HepG2 (cell line): ENCODE data around the gene LHB. TPM values are rescaled to one million over a fixed set of nuclear protein-coding genes. Genes with fewer than 3 reads are reported as not detected.

ENCODE experiments used
- ATAC-seq: fragments of 200-7000 bp; cut with Tn5 transposase; 3 replicates; pipeline ENCODE4 v1.9.1; 2020; ENCODE audit warnings: mild to moderate bottlenecking, moderate library complexity
- BruUV-seq: library from RNA; stranded (reverse); fragments of 400-500 nt; replicated peaks from 2 replicates; lab custom pipeline; 2021; lab: Mats Ljungman, UMichigan
- CTCF ChIA-PET: fragments of 300-600 bp; formaldehyde crosslinking; extraction: SDS; loops from one replicate; lab custom pipeline; 2021; ENCODE audit warnings: low total read pairs, inconsistent platforms, low intra/inter-chr PET ratio; lab: Yijun Ruan, JAX
- POLR2A ChIA-PET: fragments of 350-600 bp; sonication (Branson Sonifier 250); formaldehyde crosslinking; loops from one replicate; lab custom pipeline; 2020; ENCODE audit warnings: antibody characterized with exemption, inconsistent platforms; lab: Yijun Ruan, JAX
- DNase-seq: peaks from one replicate; pipeline ENCODE4 v3.0.0-alpha.2; 2015; ENCODE audit warnings: low spot score
- FAIRE-seq: peaks from 3 replicates; lab custom pipeline; 2011; peaks lifted over from hg19 to GRCh38; lab: Jason Lieb, UNC
- H2AFZ ChIP-seq: one replicate; pipeline ENCODE4 v1.6.1; 2011; ENCODE audit warnings: low read length, inconsistent platforms
- H3K27ac ChIP-seq: fragments of 300-600 bp; 3 replicates; pipeline ENCODE4 v1.8.0; 2011; ENCODE audit warnings: mixed run types, mild to moderate bottlenecking, mixed read lengths, low read length, inconsistent platforms; ENCODE audit not compliant: insufficient read depth; ENCODE audit errors: extremely low read length
- H3K27me3 ChIP-seq, 2 experiments: fragments of 200-600 bp in 1 of 2; 2 replicates in 1 of 2; 3 replicates in 1 of 2; pipeline versions ENCODE4 v1.6.0 to v1.8.0; 2011; ENCODE audit warnings: low read length in 2 of 2, mild to moderate bottlenecking in 2 of 2, moderate library complexity in 2 of 2, inconsistent platforms in 1 of 2; ENCODE audit not compliant: insufficient read depth in 2 of 2, control insufficient read depth in 1 of 2
- H3K36me3 ChIP-seq, 2 experiments: fragments of 200-600 bp in 1 of 2; replicated peaks in 1 of 2; 2 replicates in 1 of 2; 3 replicates in 1 of 2; pipeline versions ENCODE4 v1.5.1 to v1.8.0; 2011; ENCODE audit warnings: low read length in 2 of 2, inconsistent platforms in 1 of 2; ENCODE audit not compliant: insufficient read depth in 2 of 2, control insufficient read depth in 1 of 2
- H3K4me1 ChIP-seq: 2 replicates; pipeline ENCODE4 v1.5.1; 2012; ENCODE audit warnings: low read length, inconsistent platforms; ENCODE audit not compliant: insufficient read depth
- H3K4me2 ChIP-seq: 2 replicates; pipeline ENCODE4 v1.6.0; 2011; ENCODE audit warnings: low read depth, low read length, inconsistent platforms
- H3K4me3 ChIP-seq, 3 experiments: fragments of 200-600 bp in 1 of 3; sonication (generic), shearing (Covaris generic) in 1 of 3; replicated peaks in 1 of 3; 2 replicates each; pipeline ENCODE4 v1.5.1; 2011 to 2016; ENCODE audit warnings: low read length in 3 of 3, inconsistent platforms in 2 of 3, low read depth in 2 of 3, mild to moderate bottlenecking in 2 of 3, control low read depth in 1 of 3, mixed read lengths in 1 of 3; ENCODE audit not compliant: insufficient read depth in 1 of 3
- H3K79me2 ChIP-seq: one replicate; pipeline ENCODE4 v1.6.1; 2011; ENCODE audit warnings: low read length, inconsistent platforms; ENCODE audit not compliant: insufficient read depth
- H3K9ac ChIP-seq: 2 replicates; pipeline ENCODE4 v1.6.0; 2011; ENCODE audit warnings: mild to moderate bottlenecking, low read depth, low read length, inconsistent platforms; ENCODE audit not compliant: insufficient read depth
- H3K9me3 ChIP-seq: 2 replicates; pipeline ENCODE4 v1.5.1; 2012; ENCODE audit warnings: mild to moderate bottlenecking, low read length
- H4K20me1 ChIP-seq: 2 replicates; pipeline ENCODE4 v1.6.0; 2011; ENCODE audit warnings: inconsistent platforms, mild to moderate bottlenecking, low read length, moderate library complexity; ENCODE audit not compliant: insufficient read depth
- AGO2 ChIP-seq: fragments of 200-400 bp; formaldehyde crosslinking; optimal IDR thresholded peaks from 2 replicates; pipeline ENCODE3; 2017; ENCODE audit warnings: mild to moderate bottlenecking, low read depth, low read length, moderate library complexity
- ATF7 ChIP-seq, 2 experiments: fragments of 450-650 bp in 1 of 2; sonication (generic) in 1 of 2; formaldehyde crosslinking in 1 of 2; IDR thresholded peaks; 2 replicates each; pipeline versions ENCODE4 v1.4.0 to v1.6.1; 2016 to 2020; ENCODE audit warnings: antibody characterized with exemption in 1 of 2, mild to moderate bottlenecking in 1 of 2, missing genetic modification reagents in 1 of 2
- CREB1 ChIP-seq, 2 experiments: fragments of 450-650 bp in 1 of 2; IDR thresholded peaks; 2 replicates each; pipeline ENCODE4 v1.6.1; 2016 to 2017; ENCODE audit warnings: control low read depth in 1 of 2, mild to moderate bottlenecking in 1 of 2, missing compliant biosample characterization in 1 of 2, missing genetic modification characterization in 1 of 2
- ELF1 ChIP-seq: sonication (generic); formaldehyde crosslinking; IDR thresholded peaks from 2 replicates; pipeline ENCODE4 v1.4.0; 2020; ENCODE audit warnings: missing genetic modification reagents
- NR2C2 ChIP-seq: sonication (generic); formaldehyde crosslinking; IDR thresholded peaks from 2 replicates; pipeline ENCODE4 v1.4.0; 2020; ENCODE audit warnings: missing genetic modification reagents, mild to moderate bottlenecking, moderate library complexity, borderline replicate concordance
- POLR2G ChIP-seq: fragments of 200-400 bp; formaldehyde crosslinking; IDR thresholded peaks from 2 replicates; pipeline ENCODE4 v1.6.1; 2018; ENCODE audit warnings: mild to moderate bottlenecking, low read depth, low read length, moderate library complexity
- RORA ChIP-seq: sonication (generic); formaldehyde crosslinking; IDR thresholded peaks from 2 replicates; pipeline ENCODE4 v1.5.0; 2020; ENCODE audit warnings: mild to moderate bottlenecking, missing genetic modification reagents, moderate library complexity
- SMARCE1 ChIP-seq: fragments of 450-650 bp; IDR thresholded peaks from 2 replicates; pipeline ENCODE4 v1.6.1; 2017; ENCODE audit warnings: borderline replicate concordance
- SNRNP70 ChIP-seq: fragments of 200-400 bp; formaldehyde crosslinking; IDR thresholded peaks from 2 replicates; pipeline ENCODE4 v1.6.1; 2017; ENCODE audit warnings: mild to moderate bottlenecking, low read depth, low read length, moderate library complexity
- TOE1 ChIP-seq: sonication (generic); formaldehyde crosslinking; IDR thresholded peaks from 2 replicates; pipeline ENCODE4 v1.4.0; 2020; ENCODE audit warnings: mild to moderate bottlenecking, missing genetic modification reagents
- ZNF160 ChIP-seq: sonication (generic); formaldehyde crosslinking; IDR thresholded peaks from 2 replicates; pipeline ENCODE4 v1.8.0; 2022; ENCODE audit warnings: mild to moderate bottlenecking, inconsistent platforms, missing genetic modification reagents
- ZNF331 ChIP-seq: sonication (generic); formaldehyde crosslinking; IDR thresholded peaks from 2 replicates; pipeline ENCODE4 v1.4.0; 2020; ENCODE audit warnings: missing genetic modification reagents
- ZNF776 ChIP-seq: sonication (generic); formaldehyde crosslinking; IDR thresholded peaks from 2 replicates; pipeline ENCODE4 v1.4.0; 2020; ENCODE audit warnings: mild to moderate bottlenecking, missing genetic modification reagents
- WGBS: methylation state at CpG from one replicate; pipeline ENCODE4 v1.1.6; 2017; ENCODE audit warnings: low lambda C conversion rate; 5-methylcytosine and 5-hydroxymethylcytosine counted together
- in situ Hi-C: cut with HindIII; loops from 2 replicates; pipeline ENCODE4 v1.10.0; 2017; ENCODE audit warnings: low pct_unique_long_range_greater_than_20kb; ENCODE audit not compliant: extremely low pct_ligation_motif_present
- intact Hi-C: fragments of 100-400 bp; cut with micrococcal nuclease; formaldehyde crosslinking; loops from one replicate; pipeline ENCODE4 v1.10.0; 2022; ENCODE audit not compliant: unreplicated experiment
- polyA plus RNA-seq, 8 experiments: library from polyadenylated mRNA; depleted of rRNA in 3 of 8; stranded (reverse) in 7 of 8; unstranded in 1 of 8; fragments of >200 nt; fragmentation: Illumina TruSeq in 4 of 8; extraction: Trizol in 4 of 8; gene quantifications; 2 replicates each; pipeline versions ENCODE4 v1.2.1 to v1.2.3, GENCODE V29; 2011 to 2016; ENCODE audit warnings: low read depth in 4 of 8, missing spikeins in 1 of 8, mixed read lengths in 1 of 8; ENCODE audit not compliant: insufficient read depth in 1 of 8
- total RNA-seq, 5 experiments: library from RNA; depleted of rRNA; stranded (reverse); fragments of >200 nt; fragmentation: Illumina TruSeq; extraction: Trizol; gene quantifications; 2 replicates each; pipeline ENCODE4 v1.2.3, GENCODE V29; 2016; ENCODE audit warnings: low read depth in 1 of 5
- TF ChIP-seq, protein P1 (sequence below): sonication (generic); formaldehyde crosslinking; conservative IDR thresholded peaks from 2 replicates; pipeline ENCODE4 v1.4.0; 2020; ENCODE audit warnings: missing genetic modification reagents
- TF ChIP-seq, protein P2 (sequence below): sonication (generic); formaldehyde crosslinking; IDR thresholded peaks from 2 replicates; pipeline ENCODE4 v1.8.1; 2023; ENCODE audit warnings: mild to moderate bottlenecking, moderate library complexity, missing genetic modification reagents

LHB gene
- total and polyA plus RNA-seq, 2 of the 13 experiments (the other 11 are each of a cell fraction or from before 2014, with no cell fraction given), result not detected

DNA sequence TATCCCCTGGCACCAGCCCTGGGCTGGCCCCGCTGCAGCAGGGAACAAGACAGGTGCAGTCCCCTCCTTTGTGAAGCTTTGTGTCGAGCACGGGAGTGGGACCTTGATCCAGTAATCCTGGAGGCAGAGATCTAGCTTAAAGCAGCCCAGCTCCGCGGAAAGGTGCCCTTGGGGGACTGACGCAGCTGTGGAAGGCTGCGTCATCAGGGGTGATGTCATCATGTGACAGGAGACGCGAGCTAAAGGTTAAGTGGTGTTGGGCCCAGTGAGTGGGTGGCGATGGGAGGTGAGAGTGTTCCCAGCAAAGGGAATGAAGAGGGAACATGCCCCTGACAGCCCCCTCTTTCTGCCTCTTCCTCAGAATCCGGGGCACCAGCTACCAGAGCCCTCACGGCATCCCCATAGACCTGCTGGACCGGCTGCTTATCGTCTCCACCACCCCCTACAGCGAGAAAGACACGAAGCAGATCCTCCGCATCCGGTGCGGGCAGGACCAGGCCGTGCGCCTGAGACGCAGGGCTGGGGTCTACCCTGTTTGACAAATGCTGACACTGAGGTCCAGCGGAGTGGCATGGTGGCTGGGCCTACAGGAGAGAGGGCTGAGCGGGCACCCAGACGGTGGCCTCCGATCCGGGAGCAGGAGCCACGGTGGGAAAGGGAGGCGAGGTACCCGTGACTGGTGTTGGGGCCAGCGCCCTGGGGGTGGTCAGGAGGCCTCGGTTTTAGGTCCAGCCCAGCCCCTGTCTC lies 2.6 kb downstream of the LHB start:
- no peak for TF ChIP-seq ZNF776 (CRISPR knock-in tag)
- peak; percentile 50; the same call in 1 of the 2 replicates for TF ChIP-seq CREB1 (IDR thresholded peaks at IDR 0.05)
- no peak for TF ChIP-seq CREB1 (CRISPR knock-in tag; IDR thresholded peaks at IDR 0.05)
- TF ChIP-seq POLR2G, result 0 out of 2 replicates have a peak, but pooled peaks have one; percentile 14
- TF ChIP-seq AGO2, result peak; percentile 53
- TF ChIP-seq ATF7 (IDR thresholded peaks at IDR 0.05), result peak; percentile 62; the same call in 1 of the 2 replicates
- no peak for TF ChIP-seq ATF7 (CRISPR knock-in tag; IDR thresholded peaks at IDR 0.05)
- no peaks in the 10 kb centered on the region for H3K79me2 ChIP-seq
- FAIRE-seq (no peak), ATAC-seq (no peak), DNase-seq (no peak)
- in situ Hi-C loops (no loop called here), intact Hi-C loops (no loop called here)
- no peak overlapping the region for H2AFZ ChIP-seq
- peaks cover 9 to 50% of the 10 kb centered on the region in 2 experiments; a peak in 4 of 5 replicates for H3K36me3 ChIP-seq
- no peaks in the 10 kb centered on the region for H3K9me3 ChIP-seq
- BruUV-seq, result no TSS peak
- POLR2A ChIA-PET, result no interaction called here
- H3K4me1 ChIP-seq, result peaks cover 16% of the 10 kb centered on the region
- H3K4me2 ChIP-seq, result no peak overlapping the region
- CTCF ChIA-PET, result no interaction called here
- no peak overlapping the region for H3K27ac ChIP-seq
- no peaks in the 10 kb centered on the region for H4K20me1 ChIP-seq
- H3K27me3 ChIP-seq, result peaks cover 0 to 3% of the 10 kb centered on the region in 2 experiments; a peak in 1 of 5 replicates
- 98% methylated on average over 29 of the region's 32 CpGs for WGBS
- H3K4me3 ChIP-seq, result no peak overlapping the region
- H3K9ac ChIP-seq, result no peak overlapping the region

DNA sequence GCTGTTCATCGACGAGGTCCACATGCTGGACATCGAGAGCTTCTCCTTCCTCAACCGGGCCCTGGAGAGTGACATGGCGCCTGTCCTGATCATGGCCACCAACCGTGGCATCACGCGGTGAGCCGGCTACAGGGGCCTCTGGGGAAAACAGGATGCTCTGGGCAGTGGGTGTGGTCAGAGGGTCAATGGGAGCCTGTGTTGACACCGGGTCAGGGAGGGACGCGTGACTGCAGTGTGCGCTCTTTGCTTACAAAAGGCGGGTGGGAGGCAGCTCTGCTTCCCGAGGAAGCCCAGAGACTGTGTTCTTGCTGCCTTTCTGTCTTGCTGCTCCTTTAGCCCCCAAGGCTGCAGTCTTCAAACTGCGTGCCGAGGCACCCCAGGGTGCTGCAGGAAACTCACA lies 5.7 kb downstream of the LHB start:
- no peak overlapping the region for H2AFZ ChIP-seq
- no peaks in the 10 kb centered on the region for H3K4me1 ChIP-seq
- H3K4me3 ChIP-seq, result no peak overlapping the region
- BruUV-seq, result no TSS peak
- intact Hi-C loops (no loop called here), in situ Hi-C loops (no loop called here)
- H3K9me3 ChIP-seq, result no peaks in the 10 kb centered on the region
- no peak for FAIRE-seq
- peaks cover 18 to 64% of the 10 kb centered on the region in 2 experiments; a peak in 4 of 5 replicates for H3K36me3 ChIP-seq
- ATAC-seq, result no peak
- H3K79me2 ChIP-seq, result no peaks in the 10 kb centered on the region
- no peaks in the 10 kb centered on the region for H3K27me3 ChIP-seq
- ChIA-PET CTCF (no interaction called here), POLR2A (no interaction called here)
- DNase-seq, result no peak
- no peak overlapping the region for H3K27ac ChIP-seq
- H4K20me1 ChIP-seq, result no peaks in the 10 kb centered on the region
- no peak overlapping the region for H3K4me2 ChIP-seq
- no peak overlapping the region for H3K9ac ChIP-seq
- 88% methylated on average over 14 of the region's 17 CpGs for WGBS
- TF ChIP-seq ZNF160 (CRISPR knock-in tag) (no peak), NR2C2 (no peak), RORA (CRISPR knock-in tag) (no peak), SMARCE1 (no peak), ELF1 (CRISPR knock-in tag) (no peak), TOE1 (CRISPR knock-in tag) (no peak), SNRNP70 (no peak), ZNF331 (CRISPR knock-in tag) (no peak)
- TF ChIP-seq, protein P1, sequence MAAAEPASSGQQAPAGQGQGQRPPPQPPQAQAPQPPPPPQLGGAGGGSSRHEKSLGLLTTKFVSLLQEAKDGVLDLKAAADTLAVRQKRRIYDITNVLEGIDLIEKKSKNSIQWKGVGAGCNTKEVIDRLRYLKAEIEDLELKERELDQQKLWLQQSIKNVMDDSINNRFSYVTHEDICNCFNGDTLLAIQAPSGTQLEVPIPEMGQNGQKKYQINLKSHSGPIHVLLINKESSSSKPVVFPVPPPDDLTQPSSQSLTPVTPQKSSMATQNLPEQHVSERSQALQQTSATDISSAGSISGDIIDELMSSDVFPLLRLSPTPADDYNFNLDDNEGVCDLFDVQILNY, result no peak
- TF ChIP-seq, protein P2, sequence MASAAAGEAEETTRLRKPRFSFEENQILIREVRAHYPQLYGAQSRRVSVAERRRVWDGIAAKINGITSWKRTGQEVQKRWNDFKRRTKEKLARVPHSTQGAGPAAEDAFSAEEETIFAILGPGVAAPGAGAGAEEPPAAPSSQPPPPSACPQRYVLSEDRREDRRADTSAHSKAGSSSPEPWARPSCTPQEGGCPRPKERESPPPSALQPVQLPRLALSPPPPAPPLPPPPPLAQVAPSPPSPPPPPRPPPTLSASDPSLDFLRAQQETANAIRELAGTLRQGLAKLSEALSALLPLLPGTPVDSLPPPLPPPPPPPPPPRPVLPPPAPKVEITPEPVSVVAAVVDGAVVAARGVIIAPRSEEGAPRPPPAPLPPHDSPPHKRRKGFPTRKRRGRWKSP (CRISPR knock-in tag), result no peak
